Endothelial cell (in vitro differentiated cells): ENCODE data around the gene NYAP1. TPM values are rescaled to one million over a fixed set of nuclear protein-coding genes. Genes with fewer than 3 reads are reported as not detected.
"Not testable (repeated sequence)": the region's sequence is repeated elsewhere in the genome, so short reads cannot be mapped to it uniquely, and the experiment has no call there.

Experiments
- DNase-seq: peaks from one replicate; pipeline ENCODE4 v3.0.0; 2021; ENCODE audit warnings: low spot score
- H3K27ac Mint-ChIP-seq: one replicate; pipeline ENCODE4 v1.8.0; 2021; ENCODE audit warnings: mixed read lengths, inconsistent platforms; ENCODE audit not compliant: unreplicated experiment
- H3K27me3 Mint-ChIP-seq: one replicate; pipeline ENCODE4 v1.8.0; 2021; ENCODE audit warnings: mild to moderate bottlenecking, moderate library complexity, mixed read lengths, inconsistent platforms; ENCODE audit not compliant: unreplicated experiment
- H3K36me3 Mint-ChIP-seq: one replicate; pipeline ENCODE4 v1.8.0; 2021; ENCODE audit warnings: mild to moderate bottlenecking, low read depth, mixed read lengths, inconsistent platforms; ENCODE audit not compliant: unreplicated experiment
- H3K4me1 Mint-ChIP-seq: one replicate; pipeline ENCODE4 v1.8.0; 2021; ENCODE audit warnings: mild to moderate bottlenecking, mixed read lengths, inconsistent platforms; ENCODE audit not compliant: unreplicated experiment
- H3K4me3 Mint-ChIP-seq: one replicate; pipeline ENCODE4 v1.8.0; 2021; ENCODE audit warnings: mild to moderate bottlenecking, mixed read lengths, inconsistent platforms; ENCODE audit not compliant: unreplicated experiment
- H3K9me3 Mint-ChIP-seq: one replicate; pipeline ENCODE4 v1.8.0; 2021; ENCODE audit warnings: mixed read lengths, inconsistent platforms; ENCODE audit not compliant: unreplicated experiment
- CTCF ChIP-seq: fragments of 200-600 bp; sonication (generic); IDR thresholded peaks from one replicate; pipeline ENCODE4 v1.5.0; 2021; ENCODE audit warnings: antibody characterized with exemption; ENCODE audit not compliant: unreplicated experiment
- total RNA-seq: library from RNA; stranded (reverse); fragmentation: NEBNext Ultra II Directional; extraction: Animal tissue kit (Norgen Biotek cat#: 25700); gene quantifications from one replicate; pipeline ENCODE4 v1.2.1, GENCODE V29; 2021; ENCODE audit not compliant: unreplicated experiment

Gene NYAP1
- total RNA-seq, 1 donor from 2014 or later: 2.2 TPM

GRCh38 chr7:100516135-100516812, 32.5 kb downstream of the NYAP1 start:
- no peak overlapping the region for H3K27ac Mint-ChIP-seq
- H3K36me3 Mint-ChIP-seq: no peaks in the 10 kb centered on the region
- no peak overlapping the region for H3K4me3 Mint-ChIP-seq

GRCh38 chr7:100517305-100517704, 33.6 kb downstream of the NYAP1 start:
- peaks cover 8% of the 10 kb centered on the region for H3K4me1 Mint-ChIP-seq
- no peaks in the 10 kb centered on the region for H3K9me3 Mint-ChIP-seq
- TF ChIP-seq CTCF: no peak
- no peak overlapping the region for H3K27ac Mint-ChIP-seq
- peaks cover 6% of the 10 kb centered on the region for H3K27me3 Mint-ChIP-seq
- no peak for DNase-seq
- no peaks in the 10 kb centered on the region for H3K36me3 Mint-ChIP-seq
- H3K4me3 Mint-ChIP-seq: no peak overlapping the region

More at GRCh38 chr7:100516135-100516812, 32.5 kb downstream of the NYAP1 start:
- H3K4me1 Mint-ChIP-seq: peaks cover 8% of the 10 kb centered on the region
- no peak for TF ChIP-seq CTCF
- peaks cover 6% of the 10 kb centered on the region for H3K27me3 Mint-ChIP-seq
- DNase-seq: no peak
- H3K9me3 Mint-ChIP-seq: no peaks in the 10 kb centered on the region

- H3K27me3 Mint-ChIP-seq: peaks cover 3% of the 10 kb centered on the region
- no peak for TF ChIP-seq CTCF
- DNase-seq: no peak
These were observed 35.9 kb downstream of the NYAP1 start for GRCh38 chr7:100519580-100519979.

GRCh38 chr7:100520138-100520537, 36.4 kb downstream of the NYAP1 start:
- no peaks in the 10 kb centered on the region for H3K9me3 Mint-ChIP-seq
- TF ChIP-seq CTCF: no peak
- H3K36me3 Mint-ChIP-seq: no peaks in the 10 kb centered on the region
- H3K27ac Mint-ChIP-seq: no peak overlapping the region
- DNase-seq: no peak
- peaks cover 4% of the 10 kb centered on the region for H3K27me3 Mint-ChIP-seq
- no peak overlapping the region for H3K4me3 Mint-ChIP-seq
- peaks cover 2% of the 10 kb centered on the region for H3K4me1 Mint-ChIP-seq

More at GRCh38 chr7:100519580-100519979, 35.9 kb downstream of the NYAP1 start:
- H3K36me3 Mint-ChIP-seq: no peaks in the 10 kb centered on the region
- no peaks in the 10 kb centered on the region for H3K9me3 Mint-ChIP-seq
- no peak overlapping the region for H3K4me3 Mint-ChIP-seq
- H3K4me1 Mint-ChIP-seq: peaks cover 4% of the 10 kb centered on the region
- H3K27ac Mint-ChIP-seq: no peak overlapping the region

GRCh38 chr7:100521076-100521475, 37.3 kb downstream of the NYAP1 start:
- H3K4me3 Mint-ChIP-seq: no peak overlapping the region
- H3K4me1 Mint-ChIP-seq: no peaks in the 10 kb centered on the region
- no peak for TF ChIP-seq CTCF
- no peaks in the 10 kb centered on the region for H3K9me3 Mint-ChIP-seq
- no peak for DNase-seq
- peaks cover 4% of the 10 kb centered on the region for H3K27me3 Mint-ChIP-seq
- H3K36me3 Mint-ChIP-seq: no peaks in the 10 kb centered on the region
- no peak overlapping the region for H3K27ac Mint-ChIP-seq

GRCh38 chr7:100521909-100522593, 38.3 kb downstream of the NYAP1 start:
- H3K4me1 Mint-ChIP-seq, H3K36me3 Mint-ChIP-seq, H3K27ac Mint-ChIP-seq, H3K27me3 Mint-ChIP-seq, DNase-seq, H3K9me3 Mint-ChIP-seq, H3K4me3 Mint-ChIP-seq: not testable (repeated sequence)

GRCh38 chr7:100523192-100523591, 39.5 kb downstream of the NYAP1 start:
- H3K27me3 Mint-ChIP-seq, H3K36me3 Mint-ChIP-seq, H3K27ac Mint-ChIP-seq, DNase-seq, H3K4me1 Mint-ChIP-seq, H3K4me3 Mint-ChIP-seq, H3K9me3 Mint-ChIP-seq: not testable (repeated sequence)
